ENCODE data around the gene GPR12. TPM values are rescaled to one million over a fixed set of nuclear protein-coding genes. Genes with fewer than 3 reads are reported as not detected.

The GPR12 gene, protein sequence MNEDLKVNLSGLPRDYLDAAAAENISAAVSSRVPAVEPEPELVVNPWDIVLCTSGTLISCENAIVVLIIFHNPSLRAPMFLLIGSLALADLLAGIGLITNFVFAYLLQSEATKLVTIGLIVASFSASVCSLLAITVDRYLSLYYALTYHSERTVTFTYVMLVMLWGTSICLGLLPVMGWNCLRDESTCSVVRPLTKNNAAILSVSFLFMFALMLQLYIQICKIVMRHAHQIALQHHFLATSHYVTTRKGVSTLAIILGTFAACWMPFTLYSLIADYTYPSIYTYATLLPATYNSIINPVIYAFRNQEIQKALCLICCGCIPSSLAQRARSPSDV
- not detected for polyA plus RNA-seq (2012; ENCODE audit: insufficient read length, low read depth)

DNA sequence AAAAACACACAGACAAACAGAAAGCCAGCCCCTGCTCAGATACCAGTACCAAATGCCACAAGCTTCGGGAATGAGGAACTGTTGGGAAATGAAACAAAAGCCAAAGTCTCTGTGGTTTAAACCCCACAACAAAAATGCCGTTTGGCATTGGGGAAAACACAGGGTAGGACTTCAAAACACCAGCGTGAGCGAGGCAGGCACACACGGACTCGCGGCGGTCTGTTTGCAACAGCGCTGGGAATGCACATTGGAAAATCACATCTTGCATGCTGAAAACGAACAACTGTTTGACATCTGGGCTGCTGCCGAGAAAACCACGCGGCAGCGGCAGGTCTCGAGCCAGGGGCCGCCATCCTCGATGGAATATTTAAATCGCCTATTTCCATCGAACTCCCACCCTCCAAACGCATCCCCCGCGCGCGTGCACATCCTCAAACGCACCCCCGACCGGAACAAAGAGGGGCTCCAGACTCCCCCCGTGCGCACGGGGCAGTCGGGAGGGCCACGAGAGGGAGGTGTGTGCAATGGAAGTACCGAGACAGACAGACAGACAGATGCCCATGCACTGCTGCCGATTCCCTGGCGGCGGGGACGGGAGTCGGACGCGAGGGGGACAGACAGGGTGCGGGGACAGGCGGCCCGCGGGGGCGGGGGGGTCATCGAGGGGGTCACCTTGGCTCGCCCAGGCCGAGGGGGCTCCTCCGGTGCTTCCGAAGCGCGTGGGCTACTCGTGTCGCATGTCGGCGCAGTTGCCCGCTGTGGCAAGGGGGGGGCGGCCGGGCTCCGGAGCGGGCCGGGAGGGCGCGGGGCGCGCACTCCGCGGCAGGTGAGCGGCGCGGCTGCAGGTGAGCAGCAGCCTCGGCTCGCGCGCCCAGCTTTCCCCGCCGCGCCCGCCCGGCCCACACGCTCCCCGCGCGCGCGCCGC, at the start of gene GPR12:
Gene GPR12 (minus strand): TSS at position 880 of the 925 bp plus-strand sequence. CDS start 959 bp downstream, outside the sequence.
- TF ChIP-seq POLR2AphosphoS5 (IDR thresholded peaks at IDR 0.05; ENCODE audit: low read depth, low read length) (no peak), FOXP2 (optimal IDR thresholded peaks at IDR 0.05; ENCODE audit: borderline replicate concordance, extremely low read depth, extremely low read length, insufficient read depth) (no peak), TAF1 (IDR thresholded peaks at IDR 0.05; ENCODE audit: borderline replicate concordance, insufficient read depth, low read length) (no peak), SIN3A (IDR thresholded peaks at IDR 0.05; ENCODE audit: borderline replicate concordance, insufficient read depth, low read length) (no peak)
- TF ChIP-seq, protein P1, sequence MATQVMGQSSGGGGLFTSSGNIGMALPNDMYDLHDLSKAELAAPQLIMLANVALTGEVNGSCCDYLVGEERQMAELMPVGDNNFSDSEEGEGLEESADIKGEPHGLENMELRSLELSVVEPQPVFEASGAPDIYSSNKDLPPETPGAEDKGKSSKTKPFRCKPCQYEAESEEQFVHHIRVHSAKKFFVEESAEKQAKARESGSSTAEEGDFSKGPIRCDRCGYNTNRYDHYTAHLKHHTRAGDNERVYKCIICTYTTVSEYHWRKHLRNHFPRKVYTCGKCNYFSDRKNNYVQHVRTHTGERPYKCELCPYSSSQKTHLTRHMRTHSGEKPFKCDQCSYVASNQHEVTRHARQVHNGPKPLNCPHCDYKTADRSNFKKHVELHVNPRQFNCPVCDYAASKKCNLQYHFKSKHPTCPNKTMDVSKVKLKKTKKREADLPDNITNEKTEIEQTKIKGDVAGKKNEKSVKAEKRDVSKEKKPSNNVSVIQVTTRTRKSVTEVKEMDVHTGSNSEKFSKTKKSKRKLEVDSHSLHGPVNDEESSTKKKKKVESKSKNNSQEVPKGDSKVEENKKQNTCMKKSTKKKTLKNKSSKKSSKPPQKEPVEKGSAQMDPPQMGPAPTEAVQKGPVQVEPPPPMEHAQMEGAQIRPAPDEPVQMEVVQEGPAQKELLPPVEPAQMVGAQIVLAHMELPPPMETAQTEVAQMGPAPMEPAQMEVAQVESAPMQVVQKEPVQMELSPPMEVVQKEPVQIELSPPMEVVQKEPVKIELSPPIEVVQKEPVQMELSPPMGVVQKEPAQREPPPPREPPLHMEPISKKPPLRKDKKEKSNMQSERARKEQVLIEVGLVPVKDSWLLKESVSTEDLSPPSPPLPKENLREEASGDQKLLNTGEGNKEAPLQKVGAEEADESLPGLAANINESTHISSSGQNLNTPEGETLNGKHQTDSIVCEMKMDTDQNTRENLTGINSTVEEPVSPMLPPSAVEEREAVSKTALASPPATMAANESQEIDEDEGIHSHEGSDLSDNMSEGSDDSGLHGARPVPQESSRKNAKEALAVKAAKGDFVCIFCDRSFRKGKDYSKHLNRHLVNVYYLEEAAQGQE (IDR thresholded peaks at IDR 0.05; ENCODE audit: insufficient read depth in 1 of 2, low read depth in 2 of 2, low read length in 2 of 2), result no peak

DNA sequence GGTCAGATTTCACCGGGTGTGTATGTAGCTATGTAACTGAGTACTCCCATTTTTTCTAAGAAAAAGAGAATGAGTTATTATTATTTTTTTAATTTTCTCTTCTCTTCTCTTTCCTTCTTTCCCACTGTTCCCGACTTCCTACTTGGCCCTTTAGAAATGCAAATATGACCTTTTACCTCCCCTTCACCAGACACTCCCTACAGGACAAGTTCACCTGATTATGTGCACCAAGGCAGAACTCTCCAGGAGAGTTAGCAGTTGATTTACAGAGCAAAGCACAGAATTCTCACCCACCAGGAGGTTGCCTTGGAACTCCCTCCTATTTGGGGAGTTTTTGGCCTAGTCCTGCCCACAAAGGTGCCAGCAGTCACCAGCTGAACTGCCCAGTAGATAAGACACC, 49.5 kb upstream of the GPR12 start:
- no peak for TF ChIP-seq SIN3A (IDR thresholded peaks at IDR 0.05; ENCODE audit: borderline replicate concordance, insufficient read depth, low read length)
- no peak for TF ChIP-seq FOXP2 (optimal IDR thresholded peaks at IDR 0.05; ENCODE audit: borderline replicate concordance, extremely low read depth, extremely low read length, insufficient read depth)
- no peak for TF ChIP-seq TAF1 (IDR thresholded peaks at IDR 0.05; ENCODE audit: borderline replicate concordance, insufficient read depth, low read length)
- TF ChIP-seq, protein P1 (IDR thresholded peaks at IDR 0.05; ENCODE audit: insufficient read depth in 1 of 2, low read depth in 2 of 2, low read length in 2 of 2), result no peak
- no peak for TF ChIP-seq POLR2AphosphoS5 (IDR thresholded peaks at IDR 0.05; ENCODE audit: low read depth, low read length)

DNA sequence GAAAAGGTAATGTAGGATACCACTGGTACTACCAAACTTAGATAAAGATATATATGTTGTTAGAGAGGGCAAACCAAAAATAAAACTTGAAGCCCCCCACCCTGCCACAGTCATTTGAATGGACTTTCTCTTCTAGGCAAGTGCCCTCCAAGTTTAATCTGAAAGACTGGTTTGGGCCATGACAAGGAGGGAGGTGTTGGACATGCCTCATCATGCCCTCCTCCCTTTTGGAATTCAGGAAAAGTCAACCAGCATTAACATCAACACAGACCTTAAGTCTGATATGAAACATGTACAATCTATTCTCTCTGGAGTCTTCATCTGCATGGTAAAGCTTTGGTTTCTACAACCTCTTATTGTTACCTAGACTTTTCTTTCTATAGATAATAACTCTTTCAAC, 46.3 kb upstream of the GPR12 start:
- no peak for TF ChIP-seq TAF1 (IDR thresholded peaks at IDR 0.05; ENCODE audit: borderline replicate concordance, insufficient read depth, low read length)
- TF ChIP-seq SIN3A (IDR thresholded peaks at IDR 0.05; ENCODE audit: borderline replicate concordance, insufficient read depth, low read length), result no peak
- no peak for TF ChIP-seq FOXP2 (optimal IDR thresholded peaks at IDR 0.05; ENCODE audit: borderline replicate concordance, extremely low read depth, extremely low read length, insufficient read depth)
- no peak for TF ChIP-seq POLR2AphosphoS5 (IDR thresholded peaks at IDR 0.05; ENCODE audit: low read depth, low read length)
- TF ChIP-seq, protein P1 (IDR thresholded peaks at IDR 0.05; ENCODE audit: insufficient read depth in 1 of 2, low read depth in 2 of 2, low read length in 2 of 2), result no peak

DNA sequence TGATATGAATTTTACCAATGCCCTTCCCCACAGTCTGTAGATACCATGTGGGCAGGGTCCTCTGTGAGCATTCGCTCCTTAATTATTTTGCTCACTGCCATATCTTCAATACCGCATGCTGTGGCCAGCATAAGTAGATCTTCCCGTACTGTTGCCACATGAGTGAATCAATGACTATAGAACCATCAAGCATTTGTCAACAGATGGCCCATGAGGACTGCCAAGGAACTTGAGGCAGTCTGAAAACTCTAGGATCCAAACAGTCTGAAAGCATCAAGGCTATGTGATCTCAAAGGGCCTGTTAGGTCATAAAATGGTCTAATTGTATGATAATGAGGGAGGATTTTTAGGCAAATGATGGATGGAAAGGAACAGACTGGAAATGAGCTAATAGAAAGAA, 27.4 kb upstream of the GPR12 start:
- TF ChIP-seq, protein P1 (IDR thresholded peaks at IDR 0.05; ENCODE audit: insufficient read depth in 1 of 2, low read depth in 2 of 2, low read length in 2 of 2), result no peak
- TF ChIP-seq SIN3A (IDR thresholded peaks at IDR 0.05; ENCODE audit: borderline replicate concordance, insufficient read depth, low read length) (no peak), TAF1 (IDR thresholded peaks at IDR 0.05; ENCODE audit: borderline replicate concordance, insufficient read depth, low read length) (no peak), POLR2AphosphoS5 (IDR thresholded peaks at IDR 0.05; ENCODE audit: low read depth, low read length) (no peak), FOXP2 (optimal IDR thresholded peaks at IDR 0.05; ENCODE audit: borderline replicate concordance, extremely low read depth, extremely low read length, insufficient read depth) (no peak)

Data from PFSK-1 (cell line).